ENCODE measurements around the gene GJD3.
A peak's percentile ranks its signal among the peaks of the same experiment; 100 is the strongest.
"Not testable (repeated sequence)": the region's sequence is repeated elsewhere in the genome, so short reads cannot be mapped to it uniquely, and the experiment has no call there.

The GJD3 gene

GRCh38 chr17:40367728-40368127 lies 3.2 kb upstream of the GJD3 start:
- not testable (repeated sequence) for DNase-seq (ENCODE audit: low spot score)

GRCh38 chr17:40366861-40367518 lies 2.5 kb upstream of the GJD3 start:
- peak; percentile 4 for DNase-seq (ENCODE audit: low spot score)

- peak; percentile 5 for DNase-seq (ENCODE audit: low spot score)
Observed at GRCh38 chr17:40366076-40366860, 1.7 kb upstream of the GJD3 start.

- DNase-seq (ENCODE audit: low spot score) = peak; percentile 7
Observed at GRCh38 chr17:40364906-40365305, 369 bp upstream of the GJD3 start.

- DNase-seq (ENCODE audit: low spot score) = peak; percentile 66
Observed at GRCh38 chr17:40363111-40363827, 1.3 kb downstream of the GJD3 start.

- DNase-seq (ENCODE audit: low spot score) = peak; percentile 92
Observed at GRCh38 chr17:40362696-40363110, 1.8 kb downstream of the GJD3 start.

GRCh38 chr17:40361925-40362695 lies 2.4 kb downstream of the GJD3 start:
- no peak for DNase-seq (ENCODE audit: low spot score)

GRCh38 chr17:40361063-40361924 lies 3.2 kb downstream of the GJD3 start:
- no peak for DNase-seq (ENCODE audit: low spot score)

GRCh38 chr17:40360091-40360490 lies 4.4 kb downstream of the GJD3 start:
- DNase-seq (ENCODE audit: low spot score) = no peak

GRCh38 chr17:40358323-40359038 lies 6.1 kb downstream of the GJD3 start:
- DNase-seq (ENCODE audit: low spot score) = peak; percentile 94

- DNase-seq (ENCODE audit: low spot score) = peak; percentile 8
Observed at GRCh38 chr17:40356990-40357881, 7.3 kb downstream of the GJD3 start.

GRCh38 chr17:40355804-40356758 lies 8.5 kb downstream of the GJD3 start:
- DNase-seq (ENCODE audit: low spot score) = peak; percentile 7

- DNase-seq (ENCODE audit: low spot score) = peak; percentile 90
Observed at GRCh38 chr17:40355123-40355803, 9.3 kb downstream of the GJD3 start.

GRCh38 chr17:40354221-40355122 lies 10.1 kb downstream of the GJD3 start:
- no peak for DNase-seq (ENCODE audit: low spot score)

GRCh38 chr17:40352779-40353394 lies 11.7 kb downstream of the GJD3 start:
- DNase-seq (ENCODE audit: low spot score) = no peak

GRCh38 chr17:40352237-40352778 lies 12.2 kb downstream of the GJD3 start:
- no peak for DNase-seq (ENCODE audit: low spot score)

Measured in AG20443 (cell line).